ENCODE data around the gene NGB.

DNA sequence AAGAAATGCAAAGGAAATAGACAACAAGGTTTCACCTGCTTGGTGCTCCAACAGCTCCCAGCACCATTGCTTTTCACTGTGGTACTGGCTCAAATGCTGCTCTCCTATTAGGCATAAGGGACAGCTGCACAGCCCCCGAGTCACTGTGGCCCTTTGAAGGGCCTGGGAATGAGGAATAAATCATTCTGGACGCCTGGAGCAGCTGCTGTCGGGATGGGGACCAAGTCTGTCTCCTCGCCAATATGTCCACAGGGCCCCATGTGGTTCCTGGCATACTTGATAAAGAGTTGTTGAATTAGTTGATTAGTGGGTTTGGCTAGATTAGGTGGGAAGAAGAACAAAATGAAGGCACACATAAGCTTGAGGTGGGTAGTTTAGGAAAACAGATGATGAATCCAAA lies 13.1 kb upstream of the NGB start:
- no peak for TF ChIP-seq EZH2 (IDR thresholded peaks at IDR 0.05; ENCODE audit: low read length, missing control alignments)
- TF ChIP-seq, protein P1, sequence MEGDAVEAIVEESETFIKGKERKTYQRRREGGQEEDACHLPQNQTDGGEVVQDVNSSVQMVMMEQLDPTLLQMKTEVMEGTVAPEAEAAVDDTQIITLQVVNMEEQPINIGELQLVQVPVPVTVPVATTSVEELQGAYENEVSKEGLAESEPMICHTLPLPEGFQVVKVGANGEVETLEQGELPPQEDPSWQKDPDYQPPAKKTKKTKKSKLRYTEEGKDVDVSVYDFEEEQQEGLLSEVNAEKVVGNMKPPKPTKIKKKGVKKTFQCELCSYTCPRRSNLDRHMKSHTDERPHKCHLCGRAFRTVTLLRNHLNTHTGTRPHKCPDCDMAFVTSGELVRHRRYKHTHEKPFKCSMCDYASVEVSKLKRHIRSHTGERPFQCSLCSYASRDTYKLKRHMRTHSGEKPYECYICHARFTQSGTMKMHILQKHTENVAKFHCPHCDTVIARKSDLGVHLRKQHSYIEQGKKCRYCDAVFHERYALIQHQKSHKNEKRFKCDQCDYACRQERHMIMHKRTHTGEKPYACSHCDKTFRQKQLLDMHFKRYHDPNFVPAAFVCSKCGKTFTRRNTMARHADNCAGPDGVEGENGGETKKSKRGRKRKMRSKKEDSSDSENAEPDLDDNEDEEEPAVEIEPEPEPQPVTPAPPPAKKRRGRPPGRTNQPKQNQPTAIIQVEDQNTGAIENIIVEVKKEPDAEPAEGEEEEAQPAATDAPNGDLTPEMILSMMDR (conservative IDR thresholded peaks at IDR 0.05 in 1 of 2, IDR thresholded peaks at IDR 0.05 in 1 of 2; ENCODE audit: low read depth in 1 of 2, low read length in 2 of 2) = no peak

Data from fibroblast of lung (primary cell).